HCT116 (cell line): ENCODE data around the gene ACAN. TPM values are rescaled to one million over a fixed set of nuclear protein-coding genes. Genes with fewer than 3 reads are reported as not detected.

Source experiments
- ATAC-seq: fragments of 200-7000 bp; cut with Tn5 transposase; 2 replicates; pipeline ENCODE4 v1.9.1; 2020; ENCODE audit warnings: mild to moderate bottlenecking, moderate library complexity
- BruUV-seq: library from RNA; stranded (reverse); fragments of 400-500 nt; replicated peaks from 2 replicates; lab custom pipeline; 2021; lab: Mats Ljungman, UMichigan
- CTCF ChIA-PET: fragments of 300-600 bp; sonication (Branson Sonifier 250); formaldehyde crosslinking; loops from one replicate; lab custom pipeline; 2021; ENCODE audit warnings: antibody characterized with exemption; lab: Charles Lee
- POLR2A ChIA-PET: fragments of 300-600, 350-600 bp; sonication (Branson Sonifier 250); formaldehyde crosslinking; loops from one replicate; lab custom pipeline; 2021; ENCODE audit warnings: antibody characterized with exemption; lab: Charles Lee
- RAD21 ChIA-PET, 2 experiments: fragments of 300-600 bp; sonication (Branson Sonifier 250); formaldehyde crosslinking; loops; one replicate each; lab custom pipeline; 2023; ENCODE audit warnings: low total read pairs in 2 of 2; ENCODE audit not compliant: uncharacterized antibody in 2 of 2, unreplicated experiment in 2 of 2, low non-redundant PET in 1 of 2; lab: Charles Lee
- DNase-seq: peaks from one replicate; pipeline ENCODE4 v3.0.0-alpha.2; 2010; ENCODE audit warnings: low read depth, low spot score
- H2AFZ ChIP-seq: fragments of 200-600 bp; shearing (Covaris generic), sonication (generic); 2 replicates; pipeline ENCODE4 v1.6.1; 2017; ENCODE audit warnings: low read depth, mixed run types, mixed read lengths, antibody characterized with exemption, low read length; ENCODE audit not compliant: poor library complexity, severe bottlenecking
- H3K27ac ChIP-seq: 2 replicates; pipeline ENCODE4 v1.5.1; 2012; ENCODE audit warnings: low read depth, low read length
- H3K27me3 ChIP-seq: fragments of 200-600 bp; sonication (generic); 2 replicates; pipeline ENCODE4 v1.6.1; 2016; ENCODE audit warnings: mixed run types, low read length, mixed read lengths; ENCODE audit not compliant: insufficient read depth
- H3K36me3 ChIP-seq, 2 experiments: fragments of 200-500 bp in 1 of 2; fragments of 200-600 bp in 1 of 2; sonication (Bioruptor generic) in 1 of 2; sonication (generic) in 1 of 2; 2 replicates each; pipeline versions ENCODE4 v1.5.1 to v1.6.1; 2014 to 2016; ENCODE audit warnings: low read length in 2 of 2, inconsistent platforms in 1 of 2, mixed read lengths in 1 of 2, mixed run types in 1 of 2; ENCODE audit not compliant: insufficient read depth in 2 of 2, control insufficient read depth in 1 of 2
- H3K4me1 ChIP-seq, 2 experiments: fragments of 200-600 bp in 1 of 2; sonication (generic) in 1 of 2; 2 replicates each; pipeline versions ENCODE4 v1.5.1 to v1.6.1; 2012 to 2017; ENCODE audit warnings: low read length in 2 of 2, inconsistent platforms in 1 of 2, mild to moderate bottlenecking in 1 of 2, mixed read lengths in 1 of 2, mixed run types in 1 of 2, moderate library complexity in 1 of 2; ENCODE audit not compliant: insufficient read depth in 2 of 2, control insufficient read depth in 1 of 2
- H3K4me2 ChIP-seq: fragments of 200-600 bp; sonication (generic); 2 replicates; pipeline ENCODE4 v1.6.1; 2017; ENCODE audit warnings: mixed run types, low read length, mixed read lengths
- H3K4me3 ChIP-seq, 2 experiments: fragments of 200-600 bp in 1 of 2; sonication (generic) in 1 of 2; replicated peaks in 1 of 2; 2 replicates each; pipeline ENCODE4 v1.5.1; 2011 to 2016; ENCODE audit warnings: low read length in 2 of 2, control low read depth in 1 of 2, low read depth in 1 of 2, mild to moderate bottlenecking in 1 of 2, mixed read lengths in 1 of 2, mixed run types in 1 of 2
- H3K79me2 ChIP-seq: fragments of 200-600 bp; sonication (generic); 2 replicates; pipeline ENCODE4 v1.6.1; 2017; ENCODE audit warnings: mild to moderate bottlenecking, mixed run types, low read length, moderate library complexity, mixed read lengths; ENCODE audit not compliant: insufficient read depth
- H3K9ac ChIP-seq: fragments of 200-600 bp; sonication (generic); 2 replicates; pipeline ENCODE4 v1.6.1; 2016; ENCODE audit warnings: low read length, mixed read lengths
- H3K9me2 ChIP-seq: fragments of 200-600 bp; sonication (generic), shearing (Covaris generic); 2 replicates; pipeline ENCODE4 v1.6.1; 2017; ENCODE audit warnings: mixed run types, mild to moderate bottlenecking, moderate library complexity; ENCODE audit not compliant: insufficient read depth
- H3K9me3 ChIP-seq, 2 experiments: fragments of 200-500 bp in 1 of 2; fragments of 200-600 bp in 1 of 2; sonication (Bioruptor generic) in 1 of 2; sonication (generic) in 1 of 2; 2 replicates each; pipeline ENCODE4 v1.6.1; 2014 to 2017; ENCODE audit warnings: low read length in 2 of 2, mixed read lengths in 2 of 2, inconsistent platforms in 1 of 2, low read depth in 1 of 2, mild to moderate bottlenecking in 1 of 2, mixed run types in 1 of 2, moderate library complexity in 1 of 2; ENCODE audit not compliant: control insufficient read depth in 1 of 2, insufficient read depth in 1 of 2
- H4K20me1 ChIP-seq: fragments of 200-600 bp; sonication (generic), shearing (Covaris generic); 2 replicates; pipeline ENCODE4 v1.6.1; 2017; ENCODE audit warnings: mixed run types, mild to moderate bottlenecking, moderate library complexity; ENCODE audit not compliant: insufficient read depth
- CBX3 ChIP-seq: IDR thresholded peaks from 2 replicates; pipeline ENCODE4 v1.6.1; 2012; ENCODE audit warnings: low read depth
- CEBPB ChIP-seq: IDR thresholded peaks from 2 replicates; pipeline ENCODE4 v1.6.1; 2012; ENCODE audit warnings: low read depth
- EGR1 ChIP-seq: IDR thresholded peaks from 2 replicates; pipeline ENCODE4 v1.6.1; 2012; ENCODE audit warnings: low read depth
- ELF1 ChIP-seq: IDR thresholded peaks from 2 replicates; pipeline ENCODE4 v1.6.1; 2012; ENCODE audit warnings: low read depth, borderline replicate concordance
- EZH2phosphoT487 ChIP-seq: fragments of 200-600 bp; IDR thresholded peaks from 2 replicates; pipeline ENCODE4 v1.6.1; 2018; ENCODE audit warnings: antibody characterized with exemption, borderline replicate concordance
- FOSL1 ChIP-seq: IDR thresholded peaks from 2 replicates; pipeline ENCODE4 v1.6.1; 2012; ENCODE audit warnings: low read depth
- POLR2A ChIP-seq: IDR thresholded peaks from 2 replicates; pipeline ENCODE4 v1.7.0; 2011; ENCODE audit warnings: borderline replicate concordance; ENCODE audit not compliant: insufficient read depth, insufficient read length; ENCODE audit errors: extremely low read depth
- REST ChIP-seq: IDR thresholded peaks from 2 replicates; pipeline ENCODE4 v1.6.1; 2012; ENCODE audit warnings: low read depth
- SP1 ChIP-seq: IDR thresholded peaks from 2 replicates; pipeline ENCODE4 v1.6.1; 2012; ENCODE audit warnings: low read depth
- TCF7L2 ChIP-seq: IDR thresholded peaks from 2 replicates; pipeline ENCODE4 v1.7.0; 2011; ENCODE audit warnings: borderline replicate concordance, inconsistent platforms; ENCODE audit not compliant: insufficient read depth, insufficient read length; ENCODE audit errors: extremely low read depth
- ZFX ChIP-seq: fragments of 450-650 bp; IDR thresholded peaks from 2 replicates; pipeline ENCODE4 v1.6.1; 2017
- intact Hi-C: fragments of 100-400 bp; cut with micrococcal nuclease; formaldehyde crosslinking; loops from 2 replicates; pipeline ENCODE4 v1.10.0; 2022
- total RNA-seq: library from RNA; stranded (reverse); gene quantifications from one replicate; pipeline ENCODE4 v1.2.1, GENCODE V29; 2021; ENCODE audit not compliant: unreplicated experiment
- TF ChIP-seq, protein P1 (sequence below), 3 experiments: fragments of 200-600 bp in 1 of 3; sonication (generic) in 1 of 3; IDR thresholded peaks in 2 of 3; conservative IDR thresholded peaks in 1 of 3; 2 replicates each; pipeline ENCODE4 v1.5.1; 2012 to 2017; ENCODE audit warnings: low read depth in 2 of 3, low read length in 2 of 3, antibody characterized with exemption in 1 of 3, borderline replicate concordance in 1 of 3, control low read depth in 1 of 3, mild to moderate bottlenecking in 1 of 3, mixed read lengths in 1 of 3, mixed run types in 1 of 3, moderate library complexity in 1 of 3; ENCODE audit not compliant: insufficient read depth in 1 of 3
- TF ChIP-seq, protein P2 (sequence below): IDR thresholded peaks from 2 replicates; pipeline ENCODE4 v1.6.1; 2012

The ACAN gene
- total RNA-seq, 1 experiment from 2014 or later = not detected

DNA sequence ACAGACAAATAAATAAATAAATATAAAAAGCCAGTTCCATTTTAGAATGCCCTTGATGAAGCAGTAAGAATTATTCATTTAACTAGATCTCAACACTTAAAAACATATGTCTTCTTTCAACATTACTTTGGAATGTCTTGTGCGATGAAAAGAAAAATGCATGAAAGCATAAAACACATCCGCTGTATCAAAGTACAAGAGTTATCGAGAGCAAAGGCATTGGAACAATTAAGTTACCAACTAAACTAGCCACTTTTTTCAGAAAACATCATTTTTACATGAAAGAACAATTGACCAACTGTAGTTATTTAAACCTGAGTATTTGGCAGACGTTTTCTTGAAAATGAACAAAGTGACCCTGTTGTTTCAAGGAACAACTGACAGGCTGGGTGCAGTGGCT lies 27.5 kb upstream of the ACAN start:
- Histone ChIP-seq H3K79me2 (no peaks in the 10 kb centered on the region), H3K9me2 (no peaks in the 10 kb centered on the region), H4K20me1 (no peaks in the 10 kb centered on the region), H3K4me1 (no peaks in the 10 kb centered on the region), H3K9ac (no peak overlapping the region), H3K9me3 (peaks cover 0 to 7% of the 10 kb centered on the region in 2 experiments; a peak in 1 of 4 replicates), H2AFZ (no peak overlapping the region), H3K27me3 (no peaks in the 10 kb centered on the region), H3K4me2 (no peak overlapping the region), H3K27ac (no peak overlapping the region), H3K4me3 (no peak overlapping the region), H3K36me3 (no peaks in the 10 kb centered on the region)
- ATAC-seq (no peak), DNase-seq (no peak)
- POLR2A ChIA-PET = no interaction called here
- RAD21 ChIA-PET = no interaction called here
- intact Hi-C loops = no loop called here
- CTCF ChIA-PET = no interaction called here
- TF ChIP-seq, protein P1, sequence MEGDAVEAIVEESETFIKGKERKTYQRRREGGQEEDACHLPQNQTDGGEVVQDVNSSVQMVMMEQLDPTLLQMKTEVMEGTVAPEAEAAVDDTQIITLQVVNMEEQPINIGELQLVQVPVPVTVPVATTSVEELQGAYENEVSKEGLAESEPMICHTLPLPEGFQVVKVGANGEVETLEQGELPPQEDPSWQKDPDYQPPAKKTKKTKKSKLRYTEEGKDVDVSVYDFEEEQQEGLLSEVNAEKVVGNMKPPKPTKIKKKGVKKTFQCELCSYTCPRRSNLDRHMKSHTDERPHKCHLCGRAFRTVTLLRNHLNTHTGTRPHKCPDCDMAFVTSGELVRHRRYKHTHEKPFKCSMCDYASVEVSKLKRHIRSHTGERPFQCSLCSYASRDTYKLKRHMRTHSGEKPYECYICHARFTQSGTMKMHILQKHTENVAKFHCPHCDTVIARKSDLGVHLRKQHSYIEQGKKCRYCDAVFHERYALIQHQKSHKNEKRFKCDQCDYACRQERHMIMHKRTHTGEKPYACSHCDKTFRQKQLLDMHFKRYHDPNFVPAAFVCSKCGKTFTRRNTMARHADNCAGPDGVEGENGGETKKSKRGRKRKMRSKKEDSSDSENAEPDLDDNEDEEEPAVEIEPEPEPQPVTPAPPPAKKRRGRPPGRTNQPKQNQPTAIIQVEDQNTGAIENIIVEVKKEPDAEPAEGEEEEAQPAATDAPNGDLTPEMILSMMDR (IDR thresholded peaks at IDR 0.05 in 2 of 3, conservative IDR thresholded peaks at IDR 0.05 in 1 of 3; ENCODE audit: borderline replicate concordance in 1 of 3, insufficient read depth in 1 of 3, low read depth in 2 of 3, low read length in 2 of 3) = no peak
- TF ChIP-seq ELF1 (no peak), CBX3 (no peak), REST (no peak), EGR1 (no peak), ZFX (no peak), EZH2phosphoT487 (no peak), POLR2A (no peak), TCF7L2 (no peak), FOSL1 (no peak), SP1 (no peak), CEBPB (no peak)
- TF ChIP-seq, protein P2, sequence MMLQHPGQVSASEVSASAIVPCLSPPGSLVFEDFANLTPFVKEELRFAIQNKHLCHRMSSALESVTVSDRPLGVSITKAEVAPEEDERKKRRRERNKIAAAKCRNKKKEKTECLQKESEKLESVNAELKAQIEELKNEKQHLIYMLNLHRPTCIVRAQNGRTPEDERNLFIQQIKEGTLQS = no peak
- BruUV-seq = no TSS peak
